Eye (tissue), 1 donor: ENCODE results near the gene SLC41A3.
"Not testable (repeated sequence)": the region's sequence is repeated elsewhere in the genome, so short reads cannot be mapped to it uniquely, and the experiment has no call there.

ENCODE experiments used
- DNase-seq: peaks from one replicate; pipeline ENCODE4 v3.0.0-alpha.2; 2015

The SLC41A3 gene

GRCh38 chr3:126051234-126051633 lies 32.7 kb downstream of the SLC41A3 start:
- DNase-seq = no peak

DNA sequence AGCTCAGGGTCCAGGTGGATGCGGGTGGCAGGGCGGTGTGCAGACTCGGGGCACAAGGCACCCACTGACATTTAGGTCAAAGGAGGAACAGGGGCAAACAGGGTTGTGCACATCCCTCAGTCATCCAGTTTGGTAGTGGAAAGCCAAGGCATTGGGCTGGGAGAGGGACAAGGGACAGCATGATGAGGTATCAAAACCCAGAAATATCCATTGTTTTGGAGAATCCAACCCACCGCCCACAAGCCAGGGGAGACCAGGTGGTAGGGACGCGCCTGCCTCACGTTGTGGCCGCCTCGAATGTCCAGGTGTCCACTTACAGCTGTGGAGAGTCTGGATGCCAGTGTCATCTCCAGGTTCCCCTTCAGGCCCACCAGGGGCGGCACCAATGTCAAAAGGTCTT lies 33.3 kb downstream of the SLC41A3 start:
- DNase-seq = no peak

DNA sequence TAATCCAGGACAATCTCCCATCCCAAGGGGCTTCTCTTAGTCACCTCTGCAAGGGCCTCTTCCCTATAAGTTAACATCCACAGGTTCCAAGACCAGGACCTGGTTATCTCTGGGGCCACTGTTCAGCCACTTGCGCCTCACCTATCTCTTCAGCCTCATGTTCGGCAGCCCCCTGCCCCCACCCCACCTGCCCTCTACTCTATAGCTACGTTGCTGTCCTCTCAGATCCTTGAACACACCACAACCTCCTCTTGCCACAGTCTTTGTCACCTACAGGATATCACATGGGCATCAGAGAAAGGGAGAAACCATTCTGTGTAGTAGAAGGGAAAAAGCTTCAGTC lies 33.9 kb downstream of the SLC41A3 start:
- DNase-seq = no peak

GRCh38 chr3:126049289-126050049 lies 34.5 kb downstream of the SLC41A3 start:
- DNase-seq = no peak

- peak; percentile 68 for DNase-seq
These were observed 43.5 kb downstream of the SLC41A3 start for GRCh38 chr3:126040386-126040785.

GRCh38 chr3:126039870-126040269 lies 44.1 kb downstream of the SLC41A3 start:
- no peak for DNase-seq

- DNase-seq = not testable (repeated sequence)
These were observed 45.1 kb downstream of the SLC41A3 start for GRCh38 chr3:126038791-126039190.

- no peak for DNase-seq
These were observed 47.8 kb downstream of the SLC41A3 start for GRCh38 chr3:126036056-126036549.

- DNase-seq = no peak
These were observed 48.4 kb downstream of the SLC41A3 start for GRCh38 chr3:126035362-126036050.

DNA sequence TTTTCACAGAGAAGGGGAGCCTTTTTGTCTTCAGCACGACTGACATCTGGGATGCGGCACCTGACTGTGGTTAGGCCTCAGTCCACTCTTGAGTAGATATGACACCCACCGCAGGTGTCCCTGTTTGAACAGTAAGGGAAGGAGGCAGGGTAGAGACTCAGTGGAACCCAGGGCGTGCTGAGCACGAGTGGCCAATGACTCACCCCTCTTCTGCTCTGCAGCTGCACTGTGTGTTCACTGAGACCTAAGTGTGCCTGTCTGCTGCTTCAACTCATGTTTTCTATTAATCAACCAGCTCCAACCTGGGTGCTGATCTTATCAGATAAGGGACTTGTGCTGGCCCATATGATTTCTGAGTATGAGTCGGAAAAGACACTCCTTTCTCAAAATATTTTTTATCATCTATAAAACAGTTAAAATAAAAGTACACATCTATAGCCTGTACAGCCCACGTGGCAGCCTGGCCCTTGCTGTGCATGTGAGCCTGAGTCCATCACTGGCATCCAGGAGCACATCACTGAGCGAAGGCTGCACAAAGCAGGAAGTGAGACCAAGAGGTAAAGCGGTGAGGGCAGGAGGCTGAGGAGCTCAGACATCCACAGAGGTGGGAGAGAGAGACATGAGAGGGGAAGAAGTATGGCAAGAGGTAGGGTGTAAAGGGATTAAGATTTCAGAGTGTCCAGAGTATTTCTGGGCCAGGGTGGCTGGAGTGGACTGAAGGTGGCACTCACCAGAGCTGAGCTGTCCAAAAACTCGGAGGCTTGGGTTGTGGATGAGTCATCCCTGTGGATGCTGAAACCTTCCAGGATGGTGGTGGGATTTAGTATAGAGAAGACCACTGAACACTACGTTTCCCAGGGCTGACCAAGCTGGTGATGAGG lies 49.2 kb downstream of the SLC41A3 start:
- no peak for DNase-seq

DNA sequence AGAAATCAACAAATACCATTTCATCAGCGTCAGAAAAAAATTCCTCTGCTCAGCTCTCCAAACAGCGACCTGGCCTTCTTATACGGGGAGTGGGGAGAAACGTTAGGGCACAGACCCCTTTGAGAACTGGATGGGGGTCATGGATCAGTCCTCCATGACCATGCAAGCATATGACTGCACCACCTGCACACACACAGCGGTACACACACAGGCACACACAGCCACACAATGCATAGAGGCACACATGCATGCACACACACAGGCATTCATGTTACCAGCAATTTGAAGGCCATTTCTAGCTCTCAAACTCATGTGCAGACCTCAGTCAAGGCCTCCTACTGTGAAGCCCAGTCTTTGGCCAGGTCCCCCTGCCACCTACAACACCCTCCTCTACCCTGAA lies 50.2 kb downstream of the SLC41A3 start:
- DNase-seq = no peak

DNA sequence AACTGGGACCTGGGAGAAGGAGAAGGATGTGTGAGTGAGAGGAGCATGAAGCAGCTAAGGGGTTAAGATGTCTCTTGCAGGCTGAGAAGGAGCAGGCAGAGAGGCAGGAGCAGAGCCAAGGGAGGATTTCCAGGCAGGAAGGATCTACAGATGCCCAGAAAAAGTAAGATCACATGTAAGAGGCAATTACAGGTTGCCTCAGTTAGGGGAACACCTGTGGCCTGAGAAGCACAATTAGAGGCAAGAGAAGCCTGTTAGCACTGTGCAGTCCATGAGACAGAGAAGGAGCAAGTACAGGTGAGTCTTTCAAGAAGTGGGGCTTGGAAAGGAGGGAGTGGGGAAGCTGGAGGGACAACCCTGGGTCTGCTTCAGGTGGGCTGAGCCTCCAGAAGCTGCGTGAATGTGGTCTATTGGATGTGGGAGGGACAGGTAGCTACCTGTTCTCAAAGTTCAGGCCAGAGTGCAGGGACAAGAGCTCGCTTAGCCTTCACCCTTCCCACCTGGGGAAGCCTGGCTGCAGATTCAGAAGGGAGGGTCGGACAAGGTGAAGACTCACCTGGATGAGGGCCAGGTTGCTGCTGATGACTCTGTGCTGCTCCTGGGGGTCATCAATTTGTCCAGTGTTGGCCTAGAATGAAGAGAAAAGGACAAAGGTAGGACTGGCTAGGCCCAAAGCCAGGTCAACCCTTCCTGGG lies 50.7 kb downstream of the SLC41A3 start:
- DNase-seq = no peak

DNA sequence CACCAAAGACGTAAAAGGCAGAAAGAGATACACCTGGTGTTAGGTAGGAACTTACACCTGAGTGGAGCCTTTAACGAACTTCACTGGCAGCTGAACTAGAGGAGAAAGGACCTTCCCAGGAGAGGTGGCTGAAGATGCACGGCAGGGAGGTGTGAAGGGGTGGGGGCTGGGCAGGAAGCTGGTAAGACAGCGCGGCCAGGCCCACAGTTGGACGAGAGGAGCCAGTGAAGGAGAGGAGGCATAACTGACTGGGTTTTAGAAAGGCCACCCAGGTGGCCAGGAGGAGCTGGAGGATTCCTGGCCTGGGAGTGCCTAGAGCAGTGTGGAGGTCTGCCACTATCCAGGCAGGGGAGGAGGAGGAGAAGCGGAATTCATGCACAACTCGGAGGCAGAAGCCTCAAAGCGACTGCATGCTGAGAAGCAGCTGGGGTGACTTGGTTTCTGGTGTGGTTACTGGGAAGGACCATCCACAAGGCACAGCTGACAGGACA lies 51.9 kb downstream of the SLC41A3 start:
- no peak for DNase-seq

DNA sequence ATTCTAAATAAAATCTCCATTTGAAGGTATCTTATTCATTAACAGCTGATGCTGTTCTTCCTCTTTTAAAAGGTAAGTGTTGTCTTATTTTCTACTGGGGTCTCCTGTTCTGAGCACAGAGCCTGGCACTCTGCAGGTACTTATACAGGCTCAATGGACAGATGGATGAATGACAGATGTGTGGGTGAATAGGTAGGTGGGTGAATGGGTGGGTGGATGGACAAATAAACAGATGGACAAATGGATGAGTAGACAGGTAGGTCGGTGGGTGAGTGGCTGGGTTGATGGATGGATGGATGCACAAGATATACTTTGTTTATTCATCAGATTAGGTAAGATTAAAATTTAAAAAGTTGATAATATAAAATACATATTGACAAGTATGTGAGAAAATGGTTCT lies 53.5 kb downstream of the SLC41A3 start:
- DNase-seq = no peak

DNA sequence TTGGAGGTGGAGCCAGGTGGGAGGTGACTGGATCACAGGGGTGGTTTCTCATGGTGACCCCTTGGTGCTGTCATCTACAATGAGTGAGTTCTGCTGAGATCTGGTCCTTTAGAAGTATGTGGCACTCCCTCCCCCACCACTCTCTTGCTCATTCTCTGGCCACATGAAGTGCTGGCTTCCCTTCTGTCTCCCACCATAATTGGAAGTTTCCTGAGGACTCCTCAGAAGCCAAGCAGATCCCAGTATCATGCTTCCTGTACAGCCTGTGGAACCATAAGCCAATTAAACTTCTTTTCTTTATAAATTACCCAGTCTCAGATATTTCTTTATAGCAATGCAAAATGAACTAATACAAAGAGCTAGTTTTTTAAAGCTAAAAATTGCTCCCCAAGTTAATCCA lies 54.7 kb downstream of the SLC41A3 start:
- DNase-seq = no peak

GRCh38 chr3:126028096-126028495 lies 55.8 kb downstream of the SLC41A3 start:
- no peak for DNase-seq

GRCh38 chr3:126026761-126027160 lies 57.2 kb downstream of the SLC41A3 start:
- no peak for DNase-seq

DNA sequence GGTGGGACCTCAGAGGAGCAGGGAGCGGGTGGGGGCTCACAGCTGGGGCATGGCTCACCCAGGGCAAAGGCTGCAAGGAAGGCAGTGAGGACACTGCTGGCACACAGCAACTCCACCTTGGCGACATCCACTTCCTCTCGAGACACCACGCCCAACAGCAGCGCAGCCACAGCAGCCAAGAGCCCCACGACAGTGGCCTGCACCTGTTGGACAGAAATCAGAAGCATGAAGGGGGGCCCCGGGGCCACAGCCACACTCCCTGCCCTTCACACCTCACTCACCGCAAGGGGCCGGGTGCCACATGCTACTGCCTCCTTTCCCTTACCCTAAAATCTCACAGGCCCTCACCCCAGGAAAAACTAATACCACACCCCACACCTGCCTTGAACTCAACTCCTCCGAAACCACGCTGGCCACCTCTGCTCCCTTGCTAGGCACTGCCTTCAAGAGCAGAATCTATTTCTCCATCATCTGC lies 57.6 kb downstream of the SLC41A3 start:
- DNase-seq = no peak

GRCh38 chr3:126025862-126026261 lies 58.1 kb downstream of the SLC41A3 start:
- no peak for DNase-seq

- no peak for DNase-seq
These were observed 58.7 kb downstream of the SLC41A3 start for GRCh38 chr3:126025116-126025729.

DNA sequence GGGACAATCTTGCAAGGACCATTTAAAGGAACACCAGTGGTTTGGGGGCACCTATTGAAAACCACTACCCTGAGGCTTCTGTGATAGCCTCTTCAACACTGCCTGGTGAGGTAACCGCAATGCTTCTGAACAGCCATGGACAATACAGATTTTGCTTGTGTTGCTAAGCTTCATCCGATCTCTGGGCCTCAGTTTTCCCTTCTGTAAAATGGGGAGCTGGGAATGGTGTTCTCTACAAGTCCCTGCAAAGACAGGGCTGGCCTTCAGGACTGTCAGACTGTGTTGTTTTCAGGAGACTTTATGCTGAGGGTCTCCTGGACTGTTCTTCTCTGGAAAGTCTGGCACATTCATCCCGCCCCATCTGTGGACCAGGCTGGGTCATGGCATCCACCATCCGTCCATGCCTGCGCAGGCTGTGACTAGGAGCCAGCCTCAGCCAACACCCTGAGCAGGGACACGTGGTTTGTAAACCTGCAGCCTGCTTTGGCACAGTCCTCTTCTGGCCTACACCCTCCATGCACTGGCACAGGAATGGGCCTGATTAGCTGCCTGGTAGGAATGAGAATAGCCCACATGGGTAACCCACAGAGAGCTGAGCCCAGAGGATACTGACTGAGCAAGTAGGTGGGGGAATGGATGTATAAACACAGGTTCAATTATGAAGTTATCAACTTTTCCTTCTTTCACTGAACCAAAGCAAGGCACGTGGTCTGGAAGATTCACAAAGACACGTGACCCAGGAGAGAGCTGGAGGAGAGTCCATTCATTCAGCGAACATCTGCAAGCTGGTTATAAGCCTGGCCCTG lies 59.7 kb downstream of the SLC41A3 start:
- no peak for DNase-seq
